Stimulated activated CD4-positive, alpha-beta T cell treated with anti-CD3 and anti-CD28 coated beads, Interleukin-12 subunit alpha, Interleukin-12 subunit beta, amount 100 ng/mL, for 48 hours (primary cell): Measurements from ENCODE around the gene DUOX2.
"Not testable (repeated sequence)": the region's sequence is repeated elsewhere in the genome, so short reads cannot be mapped to it uniquely, and the experiment has no call there.

Experiments
- DNase-seq, 3 donors: peaks; one replicate each; pipeline ENCODE4 v3.0.0-alpha.2; 2020; ENCODE audit warnings: low read depth in 2 of 3, low spot score in 1 of 3

The DUOX2 gene

GRCh38 chr15:45120081-45120972 lies 6.4 kb upstream of the DUOX2 start:
- DNase-seq = no peak

GRCh38 chr15:45118996-45119395 lies 5.0 kb upstream of the DUOX2 start:
- DNase-seq = no peak

DNA sequence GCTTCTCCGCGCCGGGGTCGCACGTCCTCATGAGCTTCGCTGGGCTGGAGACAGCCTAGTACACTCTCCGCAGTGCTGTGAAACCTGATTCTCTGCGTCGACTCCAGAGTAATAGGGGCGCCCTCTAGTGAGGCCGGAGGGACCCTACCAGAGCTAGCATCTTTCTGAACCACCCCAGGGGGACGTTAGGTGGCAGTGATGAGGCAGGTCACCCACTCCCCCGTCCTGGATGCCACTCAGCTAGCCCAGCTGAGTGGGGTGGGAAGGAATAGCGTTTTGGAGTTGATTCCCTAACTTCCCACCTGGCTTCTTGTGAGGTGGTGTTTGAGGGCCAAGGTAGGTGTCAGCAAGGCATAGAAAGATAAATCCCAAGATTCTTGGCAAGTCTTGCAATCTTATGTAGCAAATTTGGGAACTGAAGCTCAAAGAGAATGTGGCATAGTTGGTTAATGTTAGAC lies 4.2 kb upstream of the DUOX2 start:
- peak; percentile 77 to 84 (median 80) for DNase-seq

GRCh38 chr15:45117308-45118130 lies 3.5 kb upstream of the DUOX2 start:
- no peak for DNase-seq

- no peak for DNase-seq
Observed at GRCh38 chr15:45116482-45117307, 2.7 kb upstream of the DUOX2 start.

GRCh38 chr15:45116006-45116481 lies 2.1 kb upstream of the DUOX2 start:
- no peak for DNase-seq

DNA sequence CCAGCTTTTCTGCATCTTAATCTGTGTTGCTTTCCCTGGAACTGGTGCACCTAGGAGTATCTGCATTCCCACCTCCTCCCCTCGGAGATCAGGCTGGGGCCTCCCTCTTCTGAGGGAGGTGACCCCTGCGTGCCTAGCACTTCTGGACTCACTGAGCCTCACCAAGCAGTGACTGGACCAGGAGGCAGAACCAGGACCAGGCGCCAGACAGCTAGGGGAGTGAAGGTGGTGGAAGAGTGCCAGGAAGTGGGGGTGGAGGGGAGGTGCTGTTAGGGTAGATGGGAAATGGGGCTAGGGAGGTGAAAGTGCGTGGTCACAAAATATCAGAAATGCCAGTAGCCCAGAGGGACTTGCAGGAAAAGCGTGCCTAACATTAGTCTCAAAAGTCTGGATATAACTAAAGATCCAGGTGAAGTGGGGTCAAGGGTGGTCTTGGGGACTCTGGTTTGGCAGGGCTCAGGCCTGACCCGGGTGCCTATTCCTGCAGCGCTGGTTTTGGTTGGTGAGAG lies 1.4 kb upstream of the DUOX2 start:
- no peak for DNase-seq

- no peak for DNase-seq
Observed at GRCh38 chr15:45114751-45115085, 746 bp upstream of the DUOX2 start.

GRCh38 chr15:45113380-45113990 lies 487 bp downstream of the DUOX2 start:
- no peak for DNase-seq

DNA sequence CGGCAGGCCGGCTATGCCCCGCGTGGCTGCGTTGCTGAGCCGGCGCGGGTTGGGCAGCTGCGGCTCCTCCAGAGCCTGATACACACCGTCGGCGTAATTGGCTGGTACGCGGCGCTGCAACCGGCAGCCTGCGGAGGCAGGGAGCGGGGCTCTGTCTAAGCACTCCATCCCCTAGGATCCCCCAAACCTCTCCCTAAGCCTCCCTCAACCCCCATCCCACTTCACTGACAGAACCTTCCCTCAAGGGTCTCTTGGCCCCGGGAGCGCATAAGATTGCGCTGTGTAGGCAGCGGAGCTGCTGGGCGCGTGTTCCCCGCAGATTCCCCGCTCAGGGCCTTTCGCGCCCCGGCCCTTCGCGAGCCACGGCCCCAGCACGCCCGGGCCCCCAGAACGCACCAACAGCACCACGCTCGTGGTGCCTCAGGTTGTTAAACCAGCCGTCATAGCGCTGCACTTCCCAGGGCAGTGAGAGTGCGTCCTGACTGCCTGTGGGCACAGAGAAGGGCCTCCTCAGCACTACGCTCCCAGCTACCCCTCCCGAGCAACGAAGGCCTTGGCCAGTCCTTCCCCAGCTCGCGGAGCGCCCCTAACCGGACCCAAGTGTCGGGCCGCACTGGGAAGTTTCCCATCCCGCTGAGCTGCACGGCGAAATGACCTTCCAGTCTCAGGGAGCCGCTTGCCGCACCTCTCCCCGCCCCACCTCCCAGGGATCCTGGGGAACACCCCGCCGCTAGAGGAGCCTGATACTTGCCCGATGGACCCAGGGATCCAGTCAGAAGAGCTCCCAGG lies 1.2 kb downstream of the DUOX2 start:
- DNase-seq = no peak

DNA sequence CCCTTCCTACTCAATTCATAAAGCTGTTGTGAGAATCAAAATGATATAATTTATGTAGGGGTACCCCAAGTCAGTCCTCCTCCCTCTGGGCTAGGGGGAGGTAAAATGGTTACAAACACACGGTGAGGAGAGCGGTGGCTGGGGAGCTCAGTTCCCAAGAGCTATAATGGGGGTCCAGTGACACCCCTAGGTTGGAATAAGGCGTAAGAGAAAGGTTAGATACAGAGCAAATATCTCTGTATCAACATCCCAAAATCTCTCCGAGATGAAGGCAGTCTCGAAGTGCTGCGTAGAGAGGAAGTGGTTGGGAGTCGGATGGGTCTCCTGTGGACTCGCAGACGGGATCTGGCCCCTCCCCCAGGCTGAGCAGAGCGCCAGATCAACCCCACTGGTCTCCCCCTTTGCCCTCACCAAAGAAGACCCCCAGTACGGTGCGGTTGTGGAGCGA lies 1.8 kb downstream of the DUOX2 start:
- no peak for DNase-seq

DNA sequence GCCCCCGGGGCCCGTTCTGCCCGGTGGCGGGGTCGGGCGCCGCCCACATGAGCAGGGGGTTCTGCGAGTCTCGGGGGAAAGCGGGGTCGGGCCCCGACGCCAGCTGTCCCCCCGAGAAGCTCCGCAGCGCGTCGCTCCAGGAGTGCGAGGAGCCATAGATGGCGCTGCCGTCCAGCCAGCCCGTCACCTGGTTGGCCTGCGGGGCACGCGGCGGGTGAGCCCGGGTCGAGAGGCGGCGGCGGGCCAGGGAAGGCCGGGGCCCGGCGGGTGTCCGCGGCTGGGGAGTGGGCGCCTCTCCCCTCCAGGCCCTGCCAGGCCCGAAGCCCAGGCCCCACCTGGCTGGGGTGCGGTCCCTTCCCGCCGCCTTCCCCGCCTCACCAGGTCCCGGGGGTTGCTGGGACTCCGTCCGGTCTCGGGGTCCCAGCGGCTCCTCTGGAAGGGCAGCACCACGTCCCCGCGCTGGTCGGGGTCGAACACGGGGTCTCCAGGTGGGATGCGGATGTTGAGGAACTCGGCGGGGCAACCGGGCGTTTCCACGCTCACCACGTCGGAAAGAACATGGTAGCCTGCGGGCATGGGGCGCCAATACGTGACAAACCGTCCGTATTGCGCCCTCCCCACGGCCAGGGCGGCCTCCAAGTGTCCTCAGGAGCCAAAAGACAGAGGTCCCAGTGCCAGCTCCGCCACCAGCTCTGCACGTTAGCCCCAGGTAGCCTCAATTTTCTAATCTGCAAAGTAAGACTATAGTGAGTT lies 2.4 kb downstream of the DUOX2 start:
- no peak for DNase-seq

DNA sequence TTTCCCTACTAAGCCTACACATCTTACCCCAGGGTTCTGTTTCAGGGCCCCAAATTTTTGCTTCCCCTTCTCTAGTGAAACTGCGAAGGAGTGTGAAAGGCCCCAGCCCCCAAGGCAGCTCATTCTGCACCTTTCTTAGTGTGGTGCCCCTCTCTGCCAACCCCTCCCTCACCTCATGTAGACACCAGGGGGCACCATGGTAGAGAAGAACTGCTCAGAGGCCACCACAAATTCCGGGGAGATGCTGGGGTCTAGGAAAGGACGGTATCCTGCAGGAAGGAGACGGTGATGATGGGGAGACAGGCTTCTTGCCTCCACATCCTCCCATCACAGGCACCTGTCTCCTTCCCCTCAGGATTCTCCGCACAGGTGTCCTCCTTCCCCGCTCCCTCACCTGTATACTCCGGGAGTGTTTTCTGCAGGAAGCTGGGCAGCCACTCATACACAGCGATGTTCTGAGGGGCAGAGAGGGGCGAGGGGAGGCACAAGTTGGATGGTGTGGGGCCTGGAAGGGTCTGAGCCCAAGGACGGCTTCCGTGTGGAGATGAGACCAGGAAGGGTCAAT lies 3.6 kb downstream of the DUOX2 start:
- DNase-seq = no peak

- no peak for DNase-seq
Observed at GRCh38 chr15:45107941-45108630, 5.9 kb downstream of the DUOX2 start.

- no peak for DNase-seq
Observed at GRCh38 chr15:45106002-45106790, 7.8 kb downstream of the DUOX2 start.

GRCh38 chr15:45105586-45105985 lies 8.4 kb downstream of the DUOX2 start:
- no peak for DNase-seq

DNA sequence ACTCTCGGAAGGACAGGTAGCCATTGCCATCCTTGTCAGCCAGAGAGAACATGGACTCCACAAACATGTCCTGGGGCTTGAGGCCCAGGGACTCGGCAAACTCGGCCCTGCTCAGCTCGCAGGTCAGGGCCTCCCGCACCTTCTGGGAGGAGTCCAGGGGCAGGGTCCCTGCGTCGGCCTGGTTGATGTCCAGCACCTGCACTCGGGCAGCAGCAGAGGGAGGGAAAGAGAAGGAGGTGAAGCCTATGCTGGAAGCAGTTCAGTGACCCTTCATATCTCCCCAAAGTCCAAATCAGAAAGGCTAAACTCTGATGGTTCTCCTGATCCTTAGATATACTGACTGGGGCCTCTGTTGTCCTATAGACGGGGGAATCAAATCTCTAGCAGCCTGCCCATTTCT lies 9.8 kb downstream of the DUOX2 start:
- not testable (repeated sequence) for DNase-seq
